ENCODE data around the gene CD82. TPM values are rescaled to one million over a fixed set of nuclear protein-coding genes. Genes with fewer than 3 reads are reported as not detected.

Gene CD82
- total and polyA plus RNA-seq, 12 donors = 18.5 to 70.4 (median 35.2) TPM

DNA sequence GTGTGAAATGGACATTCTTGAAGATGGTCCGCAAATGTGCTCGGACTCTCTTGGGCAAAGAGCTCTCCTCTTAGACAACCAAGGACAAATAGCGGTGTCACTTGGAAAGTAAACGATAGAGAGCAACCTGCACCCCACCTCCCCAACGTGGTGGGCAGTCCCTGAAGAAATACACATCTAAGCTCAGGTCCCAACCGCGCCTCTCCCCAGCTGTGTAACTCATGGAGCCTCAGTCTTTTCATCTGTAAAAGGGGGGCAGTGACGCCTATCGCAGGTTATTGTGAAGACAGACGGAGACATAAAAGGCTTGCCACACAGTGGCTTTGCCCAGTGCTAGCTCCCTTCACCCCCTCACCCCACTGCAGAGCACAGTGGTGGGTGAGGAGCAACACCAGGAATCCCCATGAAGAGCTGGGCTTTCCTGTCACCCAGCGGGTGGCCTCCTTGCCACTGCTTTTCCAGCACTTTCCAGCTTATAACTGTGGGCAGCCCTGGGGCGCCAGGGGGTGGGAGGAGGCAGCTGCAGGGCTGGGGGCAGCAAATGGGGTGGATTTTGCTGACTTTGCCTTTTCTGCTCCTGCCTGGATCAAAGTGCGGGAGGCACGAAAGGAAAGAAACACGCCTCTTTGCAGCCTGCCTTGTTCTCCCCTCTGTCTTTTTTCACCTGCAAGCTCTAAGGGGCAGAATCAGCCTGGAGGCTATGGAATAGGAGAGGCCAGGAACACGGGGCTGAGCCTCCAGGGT lies 87.6 kb downstream of the CD82 start:
- Histone ChIP-seq H3K4me1 (peaks cover 0 to 7% (median 0%) of the 10 kb centered on the region in 9 donors), H3K4me3 (no peak overlapping the region), H3K27me3 (no peaks in the 10 kb centered on the region), H3K27ac (no peak overlapping the region), H3K36me3 (no peaks in the 10 kb centered on the region), H3K9me3 (no peaks in the 10 kb centered on the region)
- DNase-seq (no peak), ATAC-seq (no peak)
- 88 to 89% methylated on average over 16 of the region's 16 CpGs for WGBS, 2 donors
- intact Hi-C loops (cut with DNase I) = no loop called here
- TF ChIP-seq, protein P1, sequence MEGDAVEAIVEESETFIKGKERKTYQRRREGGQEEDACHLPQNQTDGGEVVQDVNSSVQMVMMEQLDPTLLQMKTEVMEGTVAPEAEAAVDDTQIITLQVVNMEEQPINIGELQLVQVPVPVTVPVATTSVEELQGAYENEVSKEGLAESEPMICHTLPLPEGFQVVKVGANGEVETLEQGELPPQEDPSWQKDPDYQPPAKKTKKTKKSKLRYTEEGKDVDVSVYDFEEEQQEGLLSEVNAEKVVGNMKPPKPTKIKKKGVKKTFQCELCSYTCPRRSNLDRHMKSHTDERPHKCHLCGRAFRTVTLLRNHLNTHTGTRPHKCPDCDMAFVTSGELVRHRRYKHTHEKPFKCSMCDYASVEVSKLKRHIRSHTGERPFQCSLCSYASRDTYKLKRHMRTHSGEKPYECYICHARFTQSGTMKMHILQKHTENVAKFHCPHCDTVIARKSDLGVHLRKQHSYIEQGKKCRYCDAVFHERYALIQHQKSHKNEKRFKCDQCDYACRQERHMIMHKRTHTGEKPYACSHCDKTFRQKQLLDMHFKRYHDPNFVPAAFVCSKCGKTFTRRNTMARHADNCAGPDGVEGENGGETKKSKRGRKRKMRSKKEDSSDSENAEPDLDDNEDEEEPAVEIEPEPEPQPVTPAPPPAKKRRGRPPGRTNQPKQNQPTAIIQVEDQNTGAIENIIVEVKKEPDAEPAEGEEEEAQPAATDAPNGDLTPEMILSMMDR (IDR thresholded peaks at IDR 0.05) = no peak

DNA sequence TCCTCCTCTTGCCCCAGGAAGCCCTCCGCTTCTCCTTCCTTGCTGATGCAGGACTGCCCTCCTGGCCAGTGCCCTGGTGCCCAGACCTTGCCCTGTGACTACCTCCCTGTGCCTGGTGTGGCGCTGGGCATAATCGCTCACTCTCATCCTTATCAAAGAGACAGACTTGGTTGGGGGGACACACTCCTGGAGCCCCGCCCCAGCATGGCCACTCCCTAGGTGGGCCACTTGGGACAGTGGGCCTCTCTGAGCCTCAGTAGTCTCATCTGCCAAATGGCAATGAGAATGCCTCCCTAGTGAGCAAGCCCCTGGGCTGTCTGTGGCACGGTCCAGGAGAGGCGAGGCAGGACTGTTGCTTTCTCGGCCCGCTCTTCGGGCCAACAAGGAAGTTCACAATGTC lies 88.6 kb downstream of the CD82 start:
- no peak for ATAC-seq
- TF ChIP-seq, protein P1 (IDR thresholded peaks at IDR 0.05) = no peak
- Histone ChIP-seq H3K9me3 (no peaks in the 10 kb centered on the region), H3K36me3 (no peaks in the 10 kb centered on the region), H3K4me3 (no peak overlapping the region), H3K27ac (no peak overlapping the region), H3K4me1 (peaks cover 0 to 7% (median 0%) of the 10 kb centered on the region in 9 donors), H3K27me3 (no peaks in the 10 kb centered on the region)
- no peak for DNase-seq
- intact Hi-C loops (cut with DNase I) = no loop called here
- 98% methylated on average over 9 of the region's 9 CpGs for WGBS, 2 donors

- no peak overlapping the region for H3K27ac ChIP-seq
- 96 to 98% methylated on average over 10 of the region's 10 CpGs for WGBS, 2 donors
- no peaks in the 10 kb centered on the region for H3K9me3 ChIP-seq
- TF ChIP-seq, protein P1 (IDR thresholded peaks at IDR 0.05) = no peak
- no peak overlapping the region for H3K4me3 ChIP-seq
- no peak for ATAC-seq
- intact Hi-C loops (cut with DNase I) = no loop called here
- H3K4me1 ChIP-seq = peaks cover 0 to 7% (median 0%) of the 10 kb centered on the region in 9 donors
- DNase-seq = no peak
- H3K36me3 ChIP-seq = no peaks in the 10 kb centered on the region
- no peaks in the 10 kb centered on the region for H3K27me3 ChIP-seq
Observed at GRCh38 chr11:44654596-44654995, 89.1 kb downstream of the CD82 start.

DNA sequence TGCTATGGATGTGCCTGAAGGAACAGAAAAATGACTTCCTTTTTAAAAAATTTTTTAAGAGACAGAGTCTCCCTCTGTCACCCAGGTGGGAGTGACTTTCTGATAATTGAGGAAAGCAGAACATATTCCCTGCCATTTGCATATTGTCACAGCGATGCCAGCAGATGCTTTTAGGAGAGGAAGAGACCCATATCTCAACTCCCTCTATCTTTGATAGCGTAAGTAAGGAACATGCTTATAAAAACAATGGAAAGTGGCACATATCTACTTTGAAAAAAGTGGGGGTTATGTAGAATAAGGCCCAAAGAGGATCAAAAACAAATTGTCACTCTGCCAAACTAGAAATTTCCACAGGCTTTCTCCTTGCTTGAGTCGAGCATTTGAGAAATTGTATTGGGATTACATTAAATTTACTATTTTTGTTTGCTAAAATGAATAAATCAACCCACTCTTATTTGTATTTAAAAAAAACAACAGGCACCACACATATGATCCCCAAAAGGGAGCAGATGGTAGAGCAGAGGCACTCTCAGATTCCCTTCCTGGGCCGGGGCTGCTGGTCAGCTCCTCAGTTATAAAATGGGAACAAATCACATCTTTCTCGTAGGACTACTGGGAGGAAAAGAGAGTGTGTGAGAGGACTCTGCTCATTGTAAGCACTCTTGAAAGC lies 92.5 kb downstream of the CD82 start:
- intact Hi-C loops (cut with DNase I) = loop anchor here in 2 of 10 donors (2.0 to 5.0 kb wide), 2 partner anchors 44 to 69 kb away; partner anchors contain the start of gene TSPAN18 (in 1 of the 2)
- TF ChIP-seq, protein P1 (IDR thresholded peaks at IDR 0.05) = no peak
- DNase-seq = no peak
- Histone ChIP-seq H3K36me3 (no peaks in the 10 kb centered on the region), H3K9me3 (no peaks in the 10 kb centered on the region), H3K4me3 (no peak overlapping the region), H3K27me3 (no peaks in the 10 kb centered on the region), H3K4me1 (peaks cover 0 to 33% (median 3%) of the 10 kb centered on the region in 9 donors), H3K27ac (no peak overlapping the region)
- 79 to 84% methylated on average over 5 of the region's 5 CpGs for WGBS, 2 donors
- no peak for ATAC-seq

Measured in heart right ventricle (tissue), 16 donors.